ACC112 (cell line): ENCODE data around the gene RASGRF2.

ENCODE experiments used
- H2AFZ ChIP-seq: fragments of 200-600 bp; sonication (generic); one replicate; pipeline ENCODE4 v1.6.0; 2017; ENCODE audit warnings: antibody characterized with exemption, low read length; ENCODE audit not compliant: unreplicated experiment
- H3K27ac ChIP-seq: fragments of 200-600 bp; sonication (generic); 2 replicates; pipeline ENCODE4 v1.5.1; 2014; ENCODE audit warnings: low read depth, mild to moderate bottlenecking, antibody characterized with exemption, low read length, moderate library complexity
- H3K27me3 ChIP-seq: fragments of 200-600 bp; sonication (generic); 2 replicates; pipeline ENCODE4 v1.6.1; 2014; ENCODE audit warnings: mild to moderate bottlenecking, antibody characterized with exemption, low read length, moderate library complexity, mixed read lengths; ENCODE audit not compliant: insufficient read depth
- H3K36me3 ChIP-seq: fragments of 200-600 bp; sonication (generic); 2 replicates; pipeline ENCODE4 v1.6.1; 2016; ENCODE audit warnings: mild to moderate bottlenecking, antibody characterized with exemption, low read length, moderate library complexity, mixed read lengths; ENCODE audit not compliant: insufficient read depth
- H3K4me1 ChIP-seq: fragments of 200-600 bp; sonication (generic); one replicate; pipeline ENCODE4 v1.6.1; 2016; ENCODE audit warnings: low read length, mixed read lengths; ENCODE audit not compliant: insufficient read depth, unreplicated experiment, control insufficient read depth
- H3K4me3 ChIP-seq: fragments of 200-600 bp; sonication (generic); 2 replicates; pipeline ENCODE4 v1.5.1; 2014; ENCODE audit warnings: mild to moderate bottlenecking, low read depth, low read length
- H3K79me2 ChIP-seq: fragments of 200-600 bp; sonication (generic); one replicate; pipeline ENCODE4 v1.6.0; 2016; ENCODE audit warnings: low read length; ENCODE audit not compliant: control insufficient read depth, unreplicated experiment, insufficient read depth

The RASGRF2 gene

DNA sequence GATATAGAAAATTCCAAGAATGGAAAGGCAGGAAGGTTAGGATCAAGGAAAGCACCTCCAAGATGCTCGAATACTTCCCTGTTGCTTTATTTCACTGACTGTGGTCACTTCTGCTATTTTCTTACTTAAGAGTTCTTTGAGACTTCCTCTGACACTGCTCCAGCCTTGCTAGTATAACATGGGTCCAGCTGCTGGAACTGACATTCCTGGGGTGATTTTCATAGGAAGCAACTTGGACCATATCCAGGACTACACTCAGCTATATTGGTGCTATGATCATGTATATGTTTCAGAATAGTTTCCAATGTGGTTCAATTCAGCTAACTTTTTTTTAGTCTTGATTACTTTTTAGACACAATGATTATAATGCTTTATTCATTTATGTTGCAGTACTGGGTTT, 191.4 kb downstream of the RASGRF2 start:
- Histone ChIP-seq H3K4me1 (no peaks in the 10 kb centered on the region), H3K79me2 (no peaks in the 10 kb centered on the region), H3K27ac (no peak overlapping the region), H3K4me3 (no peak overlapping the region), H3K27me3 (peaks cover 10% of the 10 kb centered on the region), H2AFZ (no peak overlapping the region), H3K36me3 (no peaks in the 10 kb centered on the region)

- no peaks in the 10 kb centered on the region for H3K36me3 ChIP-seq
- no peak overlapping the region for H3K27ac ChIP-seq
- H3K4me1 ChIP-seq = no peaks in the 10 kb centered on the region
Measured at GRCh38 chr5:81154725-81155124, 194.6 kb downstream of the RASGRF2 start.

GRCh38 chr5:81156732-81157131, 196.6 kb downstream of the RASGRF2 start:
- Histone ChIP-seq H2AFZ (no peak overlapping the region), H3K4me3 (no peak overlapping the region), H3K27ac (no peak overlapping the region), H3K36me3 (no peaks in the 10 kb centered on the region), H3K4me1 (no peaks in the 10 kb centered on the region), H3K79me2 (no peaks in the 10 kb centered on the region), H3K27me3 (no peaks in the 10 kb centered on the region)

More at GRCh38 chr5:81154725-81155124, 194.6 kb downstream of the RASGRF2 start:
- H3K79me2 ChIP-seq = no peaks in the 10 kb centered on the region
- no peaks in the 10 kb centered on the region for H3K27me3 ChIP-seq
- no peak overlapping the region for H3K4me3 ChIP-seq
- H2AFZ ChIP-seq = no peak overlapping the region

DNA sequence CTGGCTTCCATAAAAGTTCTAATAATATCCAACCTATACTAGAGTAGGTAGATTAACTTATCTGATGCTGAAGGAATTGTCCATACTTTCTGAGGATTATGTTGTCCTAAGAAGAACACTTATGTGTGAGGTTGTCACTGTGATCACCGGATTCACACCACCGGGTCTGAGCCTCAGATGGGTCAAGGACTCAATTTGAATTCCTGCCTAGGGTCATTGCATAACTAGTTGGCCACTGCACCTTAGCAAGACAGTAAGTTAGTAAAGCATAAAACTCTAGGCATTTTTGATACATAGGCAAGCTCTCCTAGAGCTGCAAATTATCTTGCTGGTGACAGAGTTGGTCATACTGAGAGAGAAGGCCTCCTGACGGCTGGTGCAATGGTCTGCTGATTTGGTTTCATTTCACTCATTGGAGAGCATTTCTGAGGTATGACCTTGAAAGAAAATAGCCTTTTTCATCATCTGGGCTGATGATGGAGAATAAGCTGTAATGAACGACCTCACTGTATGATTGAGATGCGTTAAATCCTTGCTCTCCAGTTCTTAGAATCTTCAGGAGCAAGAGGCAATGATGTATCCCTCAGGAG, 200.9 kb downstream of the RASGRF2 start:
- Histone ChIP-seq H3K36me3 (no peaks in the 10 kb centered on the region), H3K27ac (no peak overlapping the region), H2AFZ (no peak overlapping the region), H3K4me3 (no peak overlapping the region), H3K79me2 (no peaks in the 10 kb centered on the region), H3K4me1 (no peaks in the 10 kb centered on the region), H3K27me3 (no peaks in the 10 kb centered on the region)

DNA sequence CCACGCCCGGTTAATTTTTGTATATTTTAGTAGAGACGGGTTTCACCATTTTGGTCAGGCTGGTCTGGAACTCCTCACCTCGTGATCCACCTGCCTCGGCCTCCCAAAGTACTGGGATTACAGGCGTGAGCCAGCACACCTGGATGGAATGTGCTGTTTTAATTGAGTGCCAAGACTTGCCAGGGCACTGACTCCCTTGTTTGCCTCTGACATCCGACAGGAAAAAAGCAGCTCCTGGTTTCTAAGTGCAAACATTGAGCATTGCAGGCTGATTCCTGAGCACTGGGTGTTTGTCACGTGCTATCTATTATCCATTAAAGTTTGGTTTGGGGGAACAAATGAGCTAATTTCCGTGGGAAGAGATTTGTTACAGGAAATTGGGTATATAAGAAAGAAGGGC, 202.3 kb downstream of the RASGRF2 start:
- no peaks in the 10 kb centered on the region for H3K79me2 ChIP-seq
- H3K36me3 ChIP-seq = no peaks in the 10 kb centered on the region
- no peak overlapping the region for H3K4me3 ChIP-seq
- no peak overlapping the region for H2AFZ ChIP-seq
- no peaks in the 10 kb centered on the region for H3K27me3 ChIP-seq
- H3K27ac ChIP-seq = no peak overlapping the region
- no peaks in the 10 kb centered on the region for H3K4me1 ChIP-seq

- no peak overlapping the region for H3K27ac ChIP-seq
- H3K36me3 ChIP-seq = no peaks in the 10 kb centered on the region
- no peaks in the 10 kb centered on the region for H3K79me2 ChIP-seq
- no peak overlapping the region for H3K4me3 ChIP-seq
- no peaks in the 10 kb centered on the region for H3K27me3 ChIP-seq
- H3K4me1 ChIP-seq = no peaks in the 10 kb centered on the region
- H2AFZ ChIP-seq = no peak overlapping the region
Measured at GRCh38 chr5:81163651-81164050, 203.5 kb downstream of the RASGRF2 start.

- no peaks in the 10 kb centered on the region for H3K4me1 ChIP-seq
- H2AFZ ChIP-seq = no peak overlapping the region
- H3K4me3 ChIP-seq = no peak overlapping the region
- no peak overlapping the region for H3K27ac ChIP-seq
- H3K27me3 ChIP-seq = no peaks in the 10 kb centered on the region
- no peaks in the 10 kb centered on the region for H3K79me2 ChIP-seq
- no peaks in the 10 kb centered on the region for H3K36me3 ChIP-seq
Measured at GRCh38 chr5:81164476-81164875, 204.3 kb downstream of the RASGRF2 start.

GRCh38 chr5:81164936-81165335, 204.8 kb downstream of the RASGRF2 start:
- Histone ChIP-seq H3K27ac (no peak overlapping the region), H2AFZ (no peak overlapping the region), H3K4me3 (no peak overlapping the region), H3K36me3 (no peaks in the 10 kb centered on the region), H3K4me1 (no peaks in the 10 kb centered on the region), H3K27me3 (no peaks in the 10 kb centered on the region), H3K79me2 (no peaks in the 10 kb centered on the region)

DNA sequence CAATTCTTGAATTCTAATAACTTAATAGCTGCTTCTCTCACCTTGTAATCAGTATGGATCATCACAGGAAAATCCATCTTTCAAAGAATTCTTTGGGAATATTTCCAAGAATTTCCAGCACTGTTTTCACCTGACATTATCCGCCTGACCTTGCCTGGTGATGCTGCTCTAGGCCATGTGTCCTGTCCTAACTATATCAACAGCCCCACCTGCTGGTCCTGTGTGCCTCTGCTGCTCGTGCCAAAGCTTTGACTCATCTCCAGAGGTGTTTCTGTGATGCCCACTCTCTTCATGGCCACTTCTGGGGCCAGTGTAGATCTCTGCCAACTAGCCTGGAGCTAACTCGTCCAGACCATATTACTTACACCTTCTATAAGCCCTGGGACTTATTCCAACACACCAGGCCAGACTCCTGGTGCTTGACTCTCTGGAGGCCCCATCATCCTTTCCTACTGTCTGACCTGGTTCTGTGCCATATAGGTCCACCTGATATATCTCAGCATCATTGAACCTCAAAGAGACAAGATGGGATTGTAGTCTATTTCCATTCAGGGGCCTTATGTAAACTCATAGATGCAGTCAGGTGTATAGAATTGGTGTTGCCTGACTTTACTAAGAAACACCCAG, 205.4 kb downstream of the RASGRF2 start:
- no peaks in the 10 kb centered on the region for H3K27me3 ChIP-seq
- H3K27ac ChIP-seq = no peak overlapping the region
- H3K4me3 ChIP-seq = no peak overlapping the region
- no peaks in the 10 kb centered on the region for H3K79me2 ChIP-seq
- no peaks in the 10 kb centered on the region for H3K36me3 ChIP-seq
- no peaks in the 10 kb centered on the region for H3K4me1 ChIP-seq
- H2AFZ ChIP-seq = no peak overlapping the region

GRCh38 chr5:81166430-81166829, 206.3 kb downstream of the RASGRF2 start:
- Histone ChIP-seq H2AFZ (no peak overlapping the region), H3K36me3 (no peaks in the 10 kb centered on the region), H3K4me1 (no peaks in the 10 kb centered on the region), H3K27me3 (no peaks in the 10 kb centered on the region), H3K27ac (no peak overlapping the region), H3K4me3 (no peak overlapping the region), H3K79me2 (no peaks in the 10 kb centered on the region)

DNA sequence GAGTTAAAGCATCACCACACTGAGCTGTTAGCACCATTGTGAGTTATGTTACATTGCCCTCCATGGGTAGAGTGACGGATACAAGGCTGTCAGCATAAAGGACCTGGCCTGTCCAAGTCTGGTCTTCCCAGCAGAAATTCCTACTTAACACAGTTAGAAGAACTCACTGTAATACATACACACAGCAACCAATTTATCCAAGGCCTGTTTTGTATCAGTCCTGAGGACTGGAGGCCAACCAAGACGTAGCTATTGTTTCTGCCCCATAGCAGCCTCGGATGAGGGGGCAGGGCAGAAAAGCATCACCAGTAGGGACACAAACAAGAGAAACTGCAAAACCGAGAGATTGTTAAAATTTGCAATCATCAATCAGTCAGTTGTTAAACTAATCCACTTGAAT, 206.9 kb downstream of the RASGRF2 start:
- Histone ChIP-seq H3K36me3 (no peaks in the 10 kb centered on the region), H3K4me3 (no peak overlapping the region), H3K27ac (no peak overlapping the region), H3K79me2 (no peaks in the 10 kb centered on the region), H3K4me1 (no peaks in the 10 kb centered on the region), H3K27me3 (no peaks in the 10 kb centered on the region), H2AFZ (no peak overlapping the region)
